A549 (cell line): ENCODE results near the gene METTL6. TPM values are rescaled to one million over a fixed set of nuclear protein-coding genes. Genes with fewer than 3 reads are reported as not detected.

Source experiments
- ATAC-seq, 2 experiments: fragments of 200-7000 bp in 1 of 2; fragments of >200 bp in 1 of 2; cut with Nextera tagmentation in 1 of 2; cut with Tn5 transposase in 1 of 2; 3 replicates each; pipeline versions ENCODE4 v1.8.0 to v1.9.1; 2018 to 2020; ENCODE audit warnings: mild to moderate bottlenecking in 1 of 2, moderate library complexity in 1 of 2
- CTCF ChIA-PET: fragments of 300-600 bp; sonication (Branson Sonifier 250); formaldehyde crosslinking; extraction: SDS; loops from one replicate; lab custom pipeline; 2021; ENCODE audit warnings: antibody characterized with exemption, inconsistent platforms; lab: Yijun Ruan, JAX
- POLR2A ChIA-PET: fragments of 350-600 bp; formaldehyde crosslinking; extraction: SDS; loops from one replicate; lab custom pipeline; 2021; ENCODE audit warnings: antibody characterized with exemption, inconsistent platforms; lab: Yijun Ruan, JAX
- DNase-seq, 2 experiments: peaks; one replicate each; pipeline versions ENCODE4 v3.0.0 to v3.0.0-alpha.2; 2011 to 2016; ENCODE audit warnings: low read depth in 1 of 2, low spot score in 1 of 2
- FAIRE-seq: peaks from 2 replicates; lab custom pipeline; 2011; peaks lifted over from hg19 to GRCh38; lab: Jason Lieb, UNC
- H3K27ac ChIP-seq, 2 experiments: fragments of >200 bp; sonication (Bioruptor Twin); formaldehyde crosslinking; 3 replicates each; pipeline ENCODE4 v1.5.1; 2016 to 2017
- H3K4me1 ChIP-seq: fragments of >200 bp; sonication (Bioruptor Twin); formaldehyde crosslinking; 3 replicates; pipeline ENCODE4 v1.6.1; 2016
- H3K4me2 ChIP-seq: fragments of >200 bp; sonication (Bioruptor Twin); formaldehyde crosslinking; 3 replicates; pipeline ENCODE4 v1.6.1; 2016
- H3K4me3 ChIP-seq: fragments of >200 bp; sonication (Bioruptor Twin); formaldehyde crosslinking; 3 replicates; pipeline ENCODE4 v1.5.1; 2016
- H3K9me3 ChIP-seq: fragments of >200 bp; sonication (Bioruptor Twin); formaldehyde crosslinking; 3 replicates; pipeline ENCODE4 v1.6.1; 2016
- BHLHE40 ChIP-seq: IDR thresholded peaks from 2 replicates; pipeline ENCODE4 v1.6.1; 2012; ENCODE audit warnings: low read depth, low read length, inconsistent platforms
- CBX2 ChIP-seq: fragments of 200-600 bp; sonication (generic); IDR thresholded peaks from 2 replicates; pipeline ENCODE4 v1.6.1; 2016; ENCODE audit warnings: low read depth, mild to moderate bottlenecking, borderline replicate concordance
- CHD4 ChIP-seq: fragments of 200-600 bp; sonication (generic); IDR thresholded peaks from 2 replicates; pipeline ENCODE4 v1.6.1; 2016; ENCODE audit warnings: antibody characterized with exemption, mild to moderate bottlenecking, borderline replicate concordance
- EHF ChIP-seq: fragments of 250-450 bp; sonication (Bioruptor Pico); IDR thresholded peaks from 2 replicates; pipeline ENCODE4 v1.5.0; 2020; ENCODE audit warnings: mild to moderate bottlenecking
- EHMT2 ChIP-seq: fragments of 200-600 bp; sonication (generic); IDR thresholded peaks from 2 replicates; pipeline ENCODE4 v1.6.1; 2016; ENCODE audit warnings: antibody characterized with exemption, low read depth, mild to moderate bottlenecking, moderate library complexity
- EP300 ChIP-seq, 2 experiments: fragments of >200 bp; sonication (Bioruptor Twin); formaldehyde crosslinking; IDR thresholded peaks; 2 replicates in 1 of 2; 3 replicates in 1 of 2; pipeline ENCODE4 v1.6.1; 2016 to 2017
- FOSB ChIP-seq: fragments of 250-450 bp; sonication (Bioruptor Pico); IDR thresholded peaks from 2 replicates; pipeline ENCODE4 v1.5.0; 2020; ENCODE audit warnings: mild to moderate bottlenecking, moderate library complexity
- FOSL2 ChIP-seq, 2 experiments: fragments of 450-650 bp in 1 of 2; fragments of >200 bp in 1 of 2; sonication (Bioruptor Twin) in 1 of 2; formaldehyde crosslinking; IDR thresholded peaks; 2 replicates each; pipeline versions ENCODE4 v1.5.0 to v1.6.1; 2016 to 2020; ENCODE audit warnings: mild to moderate bottlenecking in 1 of 2, moderate library complexity in 1 of 2
- FOXS1 ChIP-seq: fragments of 250-450 bp; sonication (Bioruptor Pico); IDR thresholded peaks from 2 replicates; pipeline ENCODE4 v1.5.0; 2020; ENCODE audit warnings: mild to moderate bottlenecking, moderate library complexity
- GATA3 ChIP-seq: IDR thresholded peaks from 2 replicates; pipeline ENCODE4 v1.6.1; 2012; ENCODE audit warnings: borderline replicate concordance
- HEYL ChIP-seq: fragments of 250-450 bp; sonication (Bioruptor Pico); IDR thresholded peaks from 2 replicates; pipeline ENCODE4 v1.8.0; 2021; ENCODE audit warnings: mild to moderate bottlenecking, moderate library complexity
- HMGXB4 ChIP-seq: fragments of 250-450 bp; sonication (Bioruptor Pico); IDR thresholded peaks from 2 replicates; pipeline ENCODE4 v1.5.0; 2021; ENCODE audit warnings: mild to moderate bottlenecking, moderate library complexity, borderline replicate concordance
- HOXB5 ChIP-seq: fragments of 250-450 bp; sonication (Bioruptor Pico); IDR thresholded peaks from 2 replicates; pipeline ENCODE4 v1.5.0; 2020; ENCODE audit warnings: mild to moderate bottlenecking, moderate library complexity
- JUNB ChIP-seq: fragments of >200 bp; sonication (Bioruptor Twin); formaldehyde crosslinking; IDR thresholded peaks from 2 replicates; pipeline ENCODE4 v1.6.1; 2016
- KDM5A ChIP-seq: fragments of 200-600 bp; sonication (generic); IDR thresholded peaks from 2 replicates; pipeline ENCODE4 v1.6.1; 2016; ENCODE audit warnings: antibody characterized with exemption, mild to moderate bottlenecking
- MAZ ChIP-seq: fragments of 150-350 bp; IDR thresholded peaks from 2 replicates; pipeline ENCODE4 v1.6.1; 2014; ENCODE audit warnings: antibody characterized with exemption, low read depth, low read length, borderline replicate concordance
- NFE2L2 ChIP-seq: fragments of 150-350 bp; conservative IDR thresholded peaks from 2 replicates; pipeline ENCODE4 v1.6.1; 2014; ENCODE audit warnings: low read length
- NPAS2 ChIP-seq: fragments of 250-450 bp; sonication (Bioruptor Pico); IDR thresholded peaks from 2 replicates; pipeline ENCODE4 v1.8.0; 2022; ENCODE audit warnings: mild to moderate bottlenecking, moderate library complexity, borderline replicate concordance
- PHF8 ChIP-seq: fragments of 200-600 bp; sonication (generic); IDR thresholded peaks from 2 replicates; pipeline ENCODE4 v1.6.1; 2016; ENCODE audit warnings: low read depth, mild to moderate bottlenecking, antibody characterized with exemption, moderate library complexity, borderline replicate concordance
- RAD21 ChIP-seq, 2 experiments: fragments of >200 bp in 1 of 2; sonication (Bioruptor Twin) in 1 of 2; formaldehyde crosslinking in 1 of 2; IDR thresholded peaks in 1 of 2; conservative IDR thresholded peaks in 1 of 2; 2 replicates in 1 of 2; 3 replicates in 1 of 2; pipeline ENCODE4 v1.6.1; 2012 to 2018; ENCODE audit warnings: inconsistent platforms in 1 of 2
- RCOR1 ChIP-seq: fragments of 150-350 bp; IDR thresholded peaks from 2 replicates; pipeline ENCODE4 v1.6.1; 2014; ENCODE audit warnings: antibody characterized with exemption, low read length, low read depth
- REST ChIP-seq: fragments of 200-600 bp; sonication (generic); IDR thresholded peaks from 2 replicates; pipeline ENCODE4 v1.6.1; 2016; ENCODE audit warnings: antibody characterized with exemption, mild to moderate bottlenecking, moderate library complexity
- SMC3 ChIP-seq: fragments of >200 bp; sonication (Bioruptor Twin); formaldehyde crosslinking; IDR thresholded peaks from 3 replicates; pipeline ENCODE4 v1.6.1; 2018; ENCODE audit warnings: inconsistent platforms
- SREBF2 ChIP-seq: fragments of 450-650 bp; IDR thresholded peaks from 2 replicates; pipeline ENCODE4 v1.6.1; 2014; ENCODE audit warnings: mild to moderate bottlenecking, moderate library complexity
- TP53 ChIP-seq: fragments of 250-450 bp; sonication (Bioruptor Pico); IDR thresholded peaks from 2 replicates; pipeline ENCODE4 v1.5.0; 2021; ENCODE audit warnings: mild to moderate bottlenecking, moderate library complexity
- ZFP36 ChIP-seq: fragments of 450-650 bp; IDR thresholded peaks from 2 replicates; pipeline ENCODE4 v1.6.1; 2014; ENCODE audit warnings: borderline replicate concordance; ENCODE audit not compliant: partially characterized antibody
- ZNF302 ChIP-seq: fragments of 250-450 bp; sonication (Bioruptor Pico); IDR thresholded peaks from 2 replicates; pipeline ENCODE4 v1.9.0; 2021; ENCODE audit warnings: inconsistent platforms, mild to moderate bottlenecking, moderate library complexity
- WGBS: methylation state at CpG from one replicate; pipeline ENCODE4 v1.1.6; 2017; ENCODE audit errors: missing lambda C conversion rate; 5-methylcytosine and 5-hydroxymethylcytosine counted together
- polyA plus RNA-seq, 4 experiments: library from polyadenylated mRNA; depleted of rRNA in 3 of 4; stranded (reverse); fragments of >200 nt; fragmentation: RNase III in 1 of 4; extraction: RNeasy Plus Mini Kit Qiagen cat#74134 plus additional on column Dnase treatment in 1 of 4; gene quantifications; 2 replicates in 3 of 4; 3 replicates in 1 of 4; pipeline ENCODE4 v1.2.3, GENCODE V29; 2011 to 2017
- TF ChIP-seq, protein P1 (sequence below): fragments of 150-350 bp; IDR thresholded peaks from 2 replicates; pipeline ENCODE4 v1.6.1; 2014; ENCODE audit warnings: low read depth, mild to moderate bottlenecking, low read length
- TF ChIP-seq, protein P2 (sequence below): IDR thresholded peaks from 2 replicates; pipeline ENCODE4 v1.6.1; 2012

Gene METTL6
- polyA plus RNA-seq, 2 of the 4 experiments (the other 2 are of a cell fraction), result 29.6 to 42.7 TPM

GRCh38 chr3:15465876-15466585, 38.7 kb upstream of the METTL6 start:
- POLR2A ChIA-PET, result no interaction called here
- DNase-seq, result no peak
- TF ChIP-seq HOXB5 (CRISPR knock-in tag), result no peak
- TF ChIP-seq KDM5A, result no peak
- TF ChIP-seq TP53 (CRISPR knock-in tag), result no peak
- TF ChIP-seq NPAS2 (CRISPR knock-in tag), result no peak
- TF ChIP-seq EHF (CRISPR knock-in tag), result no peak
- no peak for TF ChIP-seq FOXS1 (CRISPR knock-in tag)
- TF ChIP-seq, protein P1, sequence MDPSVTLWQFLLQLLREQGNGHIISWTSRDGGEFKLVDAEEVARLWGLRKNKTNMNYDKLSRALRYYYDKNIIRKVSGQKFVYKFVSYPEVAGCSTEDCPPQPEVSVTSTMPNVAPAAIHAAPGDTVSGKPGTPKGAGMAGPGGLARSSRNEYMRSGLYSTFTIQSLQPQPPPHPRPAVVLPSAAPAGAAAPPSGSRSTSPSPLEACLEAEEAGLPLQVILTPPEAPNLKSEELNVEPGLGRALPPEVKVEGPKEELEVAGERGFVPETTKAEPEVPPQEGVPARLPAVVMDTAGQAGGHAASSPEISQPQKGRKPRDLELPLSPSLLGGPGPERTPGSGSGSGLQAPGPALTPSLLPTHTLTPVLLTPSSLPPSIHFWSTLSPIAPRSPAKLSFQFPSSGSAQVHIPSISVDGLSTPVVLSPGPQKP, result no peak
- TF ChIP-seq HMGXB4 (CRISPR knock-in tag), result no peak
- no peak for TF ChIP-seq FOSL2 (IDR thresholded peaks at IDR 0.05)
- TF ChIP-seq FOSL2 (CRISPR knock-in tag; IDR thresholded peaks at IDR 0.05), result no peak
- no peak for TF ChIP-seq GATA3
- TF ChIP-seq SREBF2, result no peak
- no peak for TF ChIP-seq EHMT2
- TF ChIP-seq REST, result no peak
- TF ChIP-seq HEYL (CRISPR knock-in tag), result no peak
- TF ChIP-seq, all 56 proteins: peak for 0
- Histone ChIP-seq H3K4me1 (no peaks in the 10 kb centered on the region), H3K9me3 (no peaks in the 10 kb centered on the region), H3K27ac (no peak overlapping the region), H3K4me2 (no peak overlapping the region), H3K4me3 (no peak overlapping the region)
- no peak for ATAC-seq
- 76% methylated on average over 6 of the region's 6 CpGs for whole genome bisulfite sequencing
- CTCF ChIA-PET, result interaction anchor here (0.5 to 0.6 kb wide), 2 partner anchors 14 to 519 kb away, joined by 3 to 4 read pairs; no protein-coding TSS in a partner anchor
- FAIRE-seq, result no peak

DNA sequence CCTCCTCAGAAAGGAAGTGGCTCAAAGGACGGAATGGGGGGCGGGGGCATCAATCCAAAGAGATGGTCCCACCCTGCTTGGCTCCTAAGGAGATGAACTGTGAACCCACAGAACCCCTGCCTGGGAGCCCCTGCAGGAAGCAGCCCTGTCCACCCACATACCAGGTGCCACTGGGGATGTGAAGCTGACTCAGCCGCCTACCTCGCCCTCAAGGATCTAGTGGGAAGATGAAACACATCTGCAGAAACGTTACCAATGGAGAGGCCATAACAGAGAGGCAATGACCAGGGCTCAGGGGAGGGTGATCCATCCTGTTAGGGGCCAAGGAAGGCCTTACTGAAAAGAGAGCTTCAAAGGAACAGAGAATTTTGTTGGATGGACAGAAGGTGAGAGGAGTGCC, 35.1 kb upstream of the METTL6 start:
- WGBS, result 81% methylated on average over 5 of the region's 5 CpGs
- Histone ChIP-seq H3K4me3 (no peak overlapping the region), H3K27ac (no peak overlapping the region), H3K9me3 (no peaks in the 10 kb centered on the region), H3K4me1 (no peaks in the 10 kb centered on the region), H3K4me2 (no peak overlapping the region)
- no peak for FAIRE-seq
- CTCF ChIA-PET, result interaction anchor here (0.5 to 1.5 kb wide), 2 partner anchors 57 to 350 kb away, joined by 5 read pairs; no protein-coding TSS in a partner anchor
- DNase-seq, result no peak
- POLR2A ChIA-PET, result no interaction called here
- ATAC-seq, result no peak
- TF ChIP-seq ZFP36 (no peak), TP53 (CRISPR knock-in tag) (no peak), RAD21 (conservative IDR thresholded peaks at IDR 0.05 in 1 of 2, IDR thresholded peaks at IDR 0.05 in 1 of 2) (no peak), BHLHE40 (no peak), CHD4 (no peak), FOXS1 (CRISPR knock-in tag) (no peak), NFE2L2 (no peak), RCOR1 (no peak), CBX2 (no peak), ZNF302 (no peak), MAZ (no peak), FOSB (CRISPR knock-in tag) (no peak), SMC3 (no peak), JUNB (no peak), PHF8 (no peak), EP300 (IDR thresholded peaks at IDR 0.05) (no peak)
- TF ChIP-seq, protein P2, sequence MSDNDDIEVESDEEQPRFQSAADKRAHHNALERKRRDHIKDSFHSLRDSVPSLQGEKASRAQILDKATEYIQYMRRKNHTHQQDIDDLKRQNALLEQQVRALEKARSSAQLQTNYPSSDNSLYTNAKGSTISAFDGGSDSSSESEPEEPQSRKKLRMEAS, result no peak
- TF ChIP-seq, protein P1, result no peak
